Endodermal cell (in vitro differentiated cells): Measurements from ENCODE around the gene PPP1R16B. TPM values are rescaled to one million over a fixed set of nuclear protein-coding genes. Genes with fewer than 3 reads are reported as not detected.

Experiments
- DNase-seq: peaks from one replicate; pipeline ENCODE4 v3.0.0-alpha.2; 2017
- H3K27ac ChIP-seq: 2 replicates; pipeline ENCODE4 v1.5.1; 2013; ENCODE audit warnings: mild to moderate bottlenecking, low read depth, low read length, moderate library complexity
- H3K27me3 ChIP-seq: 2 replicates; pipeline ENCODE4 v1.6.1; 2013; ENCODE audit warnings: mild to moderate bottlenecking, low read length, moderate library complexity; ENCODE audit not compliant: insufficient read depth, control insufficient read depth, poor library complexity, severe bottlenecking
- H3K36me3 ChIP-seq: 2 replicates; pipeline ENCODE4 v1.7.0; 2013; ENCODE audit warnings: mild to moderate bottlenecking, low read length, moderate library complexity; ENCODE audit not compliant: control insufficient read depth, insufficient read depth
- H3K4me1 ChIP-seq: one replicate; pipeline ENCODE4 v1.7.0; 2013; ENCODE audit warnings: low read length; ENCODE audit not compliant: control insufficient read depth, insufficient read depth
- H3K4me3 ChIP-seq: 2 replicates; pipeline ENCODE4 v1.5.1; 2013; ENCODE audit warnings: mild to moderate bottlenecking, low read length, moderate library complexity
- H3K9ac ChIP-seq: 2 replicates; pipeline ENCODE4 v1.6.1; 2013; ENCODE audit warnings: mild to moderate bottlenecking, low read length, moderate library complexity; ENCODE audit not compliant: poor library complexity, severe bottlenecking; ENCODE audit errors: extremely low read depth
- H3K9me3 ChIP-seq: 2 replicates; pipeline ENCODE4 v1.6.1; 2013; ENCODE audit warnings: mild to moderate bottlenecking, low read length, moderate library complexity; ENCODE audit not compliant: control insufficient read depth
- H3K27ac Mint-ChIP-seq: 2 replicates; pipeline ENCODE4 v1.8.0; 2020; ENCODE audit warnings: mixed read lengths
- H3K27me3 Mint-ChIP-seq: 2 replicates; pipeline ENCODE4 v1.8.0; 2021; ENCODE audit warnings: mild to moderate bottlenecking, mixed read lengths; ENCODE audit not compliant: insufficient read depth
- H3K36me3 Mint-ChIP-seq: 2 replicates; pipeline ENCODE4 v1.8.0; 2020; ENCODE audit warnings: low read depth, mixed read lengths
- H3K4me1 Mint-ChIP-seq: 2 replicates; pipeline ENCODE4 v1.8.0; 2020; ENCODE audit warnings: mixed read lengths
- H3K4me3 Mint-ChIP-seq: 2 replicates; pipeline ENCODE4 v1.8.0; 2020; ENCODE audit warnings: mild to moderate bottlenecking, moderate library complexity, mixed read lengths
- H3K9me3 Mint-ChIP-seq: 2 replicates; pipeline ENCODE4 v1.8.0; 2020; ENCODE audit warnings: mild to moderate bottlenecking, mixed read lengths
- CTCF ChIP-seq: fragments of 200-600 bp; sonication (generic); conservative IDR thresholded peaks from 2 replicates; pipeline ENCODE4 v1.5.0; 2021; ENCODE audit warnings: antibody characterized with exemption, mild to moderate bottlenecking
- WGBS, 2 experiments: methylation state at CpG; one replicate each; pipeline versions ENCODE4 v1.1.5 to v1.1.7; 2013; ENCODE audit warnings: missing lambda C conversion rate in 2 of 2, mixed read lengths in 1 of 2; ENCODE audit not compliant: insufficient coverage in 1 of 2, insufficient read length in 1 of 2; 5-methylcytosine and 5-hydroxymethylcytosine counted together
- total RNA-seq, 2 donors: library from RNA; stranded (reverse); fragmentation: NEBNext Ultra II Directional in 1 of 2; extraction: Animal tissue kit (Norgen Biotek cat#: 25700) in 1 of 2; gene quantifications; 2 replicates in 1 of 2; 3 replicates in 1 of 2; pipeline ENCODE4 v1.2.1, GENCODE V29; 2021

PPP1R16B gene
- total RNA-seq, 2 donors from 2014 or later, result 6.7 to 15.3 TPM

DNA sequence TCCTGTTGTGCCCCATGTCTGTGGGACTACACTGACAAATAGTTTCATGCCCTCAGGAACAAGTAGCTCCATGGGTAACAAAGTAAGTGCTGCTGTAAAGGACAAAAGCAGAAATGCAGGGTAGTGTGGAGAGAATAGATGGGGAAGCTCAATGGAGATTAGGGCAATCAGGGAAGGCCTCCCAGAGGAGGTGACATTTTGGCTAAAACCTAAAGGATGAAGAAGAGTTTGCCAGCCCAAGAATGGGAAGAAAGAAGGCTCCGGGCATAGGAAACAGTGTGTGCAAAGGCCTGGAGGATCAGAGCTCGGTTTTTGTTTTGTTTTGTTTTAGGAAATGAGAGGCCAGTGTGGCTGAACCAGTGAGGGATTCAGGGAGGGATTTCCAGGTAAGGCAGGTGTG is 77.1 kb downstream of the PPP1R16B start:
- H3K27ac Mint-ChIP-seq, result no peak overlapping the region
- Histone ChIP-seq H3K27me3 (no peaks in the 10 kb centered on the region), H3K36me3 (no peaks in the 10 kb centered on the region), H3K9ac (no peak overlapping the region), H3K4me1 (no peaks in the 10 kb centered on the region), H3K9me3 (no peaks in the 10 kb centered on the region), H3K4me3 (no peak overlapping the region), H3K27ac (no peak overlapping the region)
- no peak overlapping the region for H3K4me3 Mint-ChIP-seq
- no peak for TF ChIP-seq CTCF
- no peaks in the 10 kb centered on the region for H3K27me3 Mint-ChIP-seq
- DNase-seq, result no peak
- WGBS, 2 experiments, result 83 to 86% methylated on average over 2 of the region's 2 CpGs
- H3K9me3 Mint-ChIP-seq, result no peaks in the 10 kb centered on the region
- no peaks in the 10 kb centered on the region for H3K36me3 Mint-ChIP-seq
- no peaks in the 10 kb centered on the region for H3K4me1 Mint-ChIP-seq

DNA sequence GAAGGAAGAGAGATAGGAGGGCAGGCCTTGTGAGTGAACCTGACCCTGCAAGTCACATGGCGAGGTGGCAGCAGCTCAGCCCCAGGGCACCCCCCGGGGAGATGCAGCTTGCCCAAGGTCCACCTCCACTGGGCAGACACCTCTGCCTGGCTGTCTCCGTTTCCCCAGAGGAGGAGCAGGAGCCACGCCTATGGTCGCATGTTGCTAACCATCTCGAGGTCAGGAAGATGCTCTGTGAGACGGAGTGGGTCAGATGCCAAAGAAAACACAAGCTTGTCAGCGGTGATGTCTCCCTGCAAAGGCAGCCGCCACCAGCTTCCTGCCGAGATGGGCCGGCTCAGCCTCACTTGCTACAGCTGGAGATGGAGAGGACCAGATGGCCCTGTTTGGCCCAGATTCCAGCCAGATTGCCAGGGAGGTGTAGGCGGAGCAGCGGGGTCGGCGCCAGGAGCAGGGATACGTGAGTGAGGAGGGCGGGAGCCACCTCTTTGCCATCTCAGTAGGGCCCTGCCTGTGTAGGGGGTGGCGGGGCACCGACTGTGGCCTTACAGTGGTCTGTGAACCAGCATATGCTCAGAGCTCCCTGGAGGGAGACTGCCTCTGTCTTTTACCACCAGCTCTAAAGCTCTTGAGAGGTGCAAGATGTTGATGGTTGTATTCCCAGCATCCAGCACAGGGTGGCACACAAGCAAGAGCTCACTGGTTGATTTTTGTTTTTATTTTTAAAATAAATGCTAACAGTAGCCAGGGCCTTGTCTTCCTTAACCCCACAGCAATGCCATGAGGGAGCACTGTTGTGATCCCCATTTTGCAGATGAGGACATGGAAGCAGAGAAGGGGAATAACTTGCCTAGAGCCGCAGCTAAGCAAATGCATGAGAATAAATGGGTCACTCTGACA is 77.8 kb downstream of the PPP1R16B start:
- H3K9me3 ChIP-seq, result no peaks in the 10 kb centered on the region
- no peak overlapping the region for H3K4me3 ChIP-seq
- no peak for TF ChIP-seq CTCF
- no peak overlapping the region for H3K4me3 Mint-ChIP-seq
- H3K27me3 ChIP-seq, result no peaks in the 10 kb centered on the region
- no peak overlapping the region for H3K27ac Mint-ChIP-seq
- H3K36me3 Mint-ChIP-seq, result no peaks in the 10 kb centered on the region
- H3K9ac ChIP-seq, result no peak overlapping the region
- no peak overlapping the region for H3K27ac ChIP-seq
- no peaks in the 10 kb centered on the region for H3K27me3 Mint-ChIP-seq
- no peaks in the 10 kb centered on the region for H3K36me3 ChIP-seq
- H3K4me1 Mint-ChIP-seq, result peaks cover 4% of the 10 kb centered on the region
- no peaks in the 10 kb centered on the region for H3K4me1 ChIP-seq
- H3K9me3 Mint-ChIP-seq, result no peaks in the 10 kb centered on the region
- 89 to 92% methylated on average over 13 to 20 of the region's 20 CpGs for WGBS, 2 experiments
- DNase-seq, result no peak

GRCh38 chr20:38883981-38884733 is 78.7 kb downstream of the PPP1R16B start:
- H3K9me3 ChIP-seq, result no peaks in the 10 kb centered on the region
- no peak overlapping the region for H3K4me3 Mint-ChIP-seq
- H3K4me1 ChIP-seq, result no peaks in the 10 kb centered on the region
- H3K4me1 Mint-ChIP-seq, result peaks cover 5% of the 10 kb centered on the region
- H3K27ac ChIP-seq, result no peak overlapping the region
- no peaks in the 10 kb centered on the region for H3K9me3 Mint-ChIP-seq
- no peaks in the 10 kb centered on the region for H3K27me3 ChIP-seq
- H3K36me3 Mint-ChIP-seq, result no peaks in the 10 kb centered on the region
- no peaks in the 10 kb centered on the region for H3K36me3 ChIP-seq
- H3K27ac Mint-ChIP-seq, result no peak overlapping the region
- TF ChIP-seq CTCF, result no peak
- no peak overlapping the region for H3K4me3 ChIP-seq
- DNase-seq, result no peak
- WGBS, 2 experiments, result 96 to 98% methylated on average over 9 to 13 of the region's 13 CpGs
- H3K9ac ChIP-seq, result no peak overlapping the region
- H3K27me3 Mint-ChIP-seq, result no peaks in the 10 kb centered on the region
